RWPE2 (cell line): ENCODE data around the gene NSMF.
"Not testable (repeated sequence)": the region's sequence is repeated elsewhere in the genome, so short reads cannot be mapped to it uniquely, and the experiment has no call there.

ENCODE experiments used
- ATAC-seq: fragments of 200-7000 bp; cut with Tn5 transposase; 3 replicates; pipeline ENCODE4 v1.9.1; 2021; ENCODE audit warnings: low read depth
- DNase-seq: peaks from one replicate; pipeline ENCODE4 v3.0.0-alpha.2; 2020; ENCODE audit warnings: low spot score
- H3K27ac ChIP-seq: fragments of 450-650 bp; 2 replicates; pipeline ENCODE4 v1.5.1; 2017; ENCODE audit warnings: mild to moderate bottlenecking; ENCODE audit not compliant: poor library complexity, severe bottlenecking
- H3K27me3 ChIP-seq: fragments of 250-450 bp; sonication (Bioruptor Pico); 2 replicates; pipeline ENCODE4 v1.5.1; 2021; ENCODE audit warnings: mild to moderate bottlenecking, moderate library complexity; ENCODE audit not compliant: insufficient read depth, poor library complexity, severe bottlenecking
- H3K36me3 ChIP-seq: fragments of 250-450 bp; sonication (Bioruptor Pico); 2 replicates; pipeline ENCODE4 v1.5.1; 2020; ENCODE audit warnings: low read depth, mild to moderate bottlenecking, moderate library complexity
- H3K4me1 ChIP-seq: fragments of 250-450 bp; sonication (Bioruptor Pico); 2 replicates; pipeline ENCODE4 v1.5.1; 2021; ENCODE audit warnings: mild to moderate bottlenecking, moderate library complexity; ENCODE audit not compliant: insufficient read depth, poor library complexity, severe bottlenecking
- H3K4me3 ChIP-seq: fragments of 250-450 bp; sonication (Bioruptor Pico); 2 replicates; pipeline ENCODE4 v1.5.1; 2021; ENCODE audit warnings: mild to moderate bottlenecking, moderate library complexity; ENCODE audit not compliant: severe bottlenecking
- H3K9me3 ChIP-seq: fragments of 250-450 bp; sonication (Bioruptor Pico); 2 replicates; pipeline ENCODE4 v1.5.1; 2021; ENCODE audit warnings: mild to moderate bottlenecking, moderate library complexity; ENCODE audit not compliant: severe bottlenecking
- CTCF ChIP-seq: fragments of 450-650 bp; IDR thresholded peaks from one replicate; pipeline ENCODE4 v1.5.1; 2017; ENCODE audit warnings: mild to moderate bottlenecking, moderate library complexity; ENCODE audit not compliant: poor library complexity, severe bottlenecking

NSMF gene

GRCh38 chr9:137415451-137415850, 43.7 kb downstream of the NSMF start:
- Histone ChIP-seq H3K4me3 (no peak overlapping the region), H3K9me3 (no peaks in the 10 kb centered on the region), H3K36me3 (0 out of 2 replicates have a peak, but pooled peaks cover 5% of the 10 kb centered on the region), H3K4me1 (peaks cover 29% of the 10 kb centered on the region), H3K27me3 (no peaks in the 10 kb centered on the region), H3K27ac (no peak overlapping the region)
- no peak for ATAC-seq
- DNase-seq: no peak
- no peak for TF ChIP-seq CTCF

DNA sequence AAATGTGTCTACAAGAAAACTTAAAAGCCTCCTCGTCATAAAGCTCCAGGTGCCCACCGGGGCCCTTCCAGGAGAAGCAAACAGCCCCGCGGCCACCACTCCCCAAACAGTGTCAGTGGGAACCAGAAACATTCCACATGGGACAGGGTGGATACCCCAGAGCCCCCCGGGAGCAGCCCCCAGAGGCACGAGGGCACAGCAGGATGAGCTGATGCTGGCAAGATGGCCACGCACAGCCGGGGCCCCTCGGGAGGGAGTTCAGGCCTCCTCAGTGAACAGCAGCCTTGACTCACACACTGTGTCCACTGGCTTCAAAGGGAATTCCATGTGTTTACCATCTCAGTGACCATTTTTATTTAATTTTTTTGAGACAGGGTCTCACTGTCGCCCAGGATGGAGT, 46.7 kb downstream of the NSMF start:
- Histone ChIP-seq H3K4me3 (no peak overlapping the region), H3K4me1 (peaks cover 29% of the 10 kb centered on the region), H3K27ac (peak overlapping the region; percentile 82), H3K9me3 (no peaks in the 10 kb centered on the region), H3K27me3 (no peaks in the 10 kb centered on the region), H3K36me3 (no peaks in the 10 kb centered on the region)
- no peak for TF ChIP-seq CTCF
- ATAC-seq: no peak
- no peak for DNase-seq

DNA sequence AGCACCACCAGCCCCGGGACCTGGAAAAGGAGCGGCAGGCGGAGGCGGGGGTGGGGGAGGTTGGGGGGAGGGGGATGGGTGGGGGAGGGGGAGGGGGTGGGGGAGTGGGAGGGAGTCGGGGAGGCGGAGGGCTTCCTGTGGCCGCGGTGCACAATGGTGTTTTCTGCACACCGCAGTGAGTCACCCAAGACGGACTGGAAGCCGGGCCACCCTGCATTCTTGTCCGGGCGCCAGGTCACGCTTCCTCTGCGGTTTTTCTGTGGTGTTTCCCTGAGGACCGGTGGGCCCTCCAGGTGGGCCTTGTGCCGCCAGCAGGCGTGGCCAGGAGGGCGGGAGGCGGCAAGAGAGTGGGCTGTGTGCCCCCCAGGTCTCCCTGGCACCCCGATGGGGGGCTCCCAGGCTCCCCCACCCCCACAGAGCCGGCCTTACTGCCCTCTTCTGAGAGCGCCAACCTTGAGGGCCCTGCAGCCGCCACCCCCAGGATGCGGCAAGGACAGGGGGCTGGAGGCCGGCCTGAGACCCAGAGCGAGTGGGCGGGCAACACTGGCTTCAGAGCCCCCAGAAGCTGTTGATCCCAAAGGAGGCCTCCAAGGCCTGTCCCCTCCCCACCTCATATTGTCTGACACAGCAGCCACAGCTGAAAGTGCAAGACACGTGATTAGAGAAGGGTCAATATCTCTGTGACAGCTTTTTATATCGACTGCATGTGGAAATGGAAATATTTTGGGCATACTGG, 47.3 kb downstream of the NSMF start:
- no peaks in the 10 kb centered on the region for H3K36me3 ChIP-seq
- peak; percentile 96 for DNase-seq
- H3K27ac ChIP-seq: peak overlapping the region; percentile 82
- no peaks in the 10 kb centered on the region for H3K27me3 ChIP-seq
- H3K4me3 ChIP-seq: no peak overlapping the region
- peaks cover 29% of the 10 kb centered on the region for H3K4me1 ChIP-seq
- TF ChIP-seq CTCF: no peak
- peak; percentile 77 for ATAC-seq
- H3K9me3 ChIP-seq: no peaks in the 10 kb centered on the region

DNA sequence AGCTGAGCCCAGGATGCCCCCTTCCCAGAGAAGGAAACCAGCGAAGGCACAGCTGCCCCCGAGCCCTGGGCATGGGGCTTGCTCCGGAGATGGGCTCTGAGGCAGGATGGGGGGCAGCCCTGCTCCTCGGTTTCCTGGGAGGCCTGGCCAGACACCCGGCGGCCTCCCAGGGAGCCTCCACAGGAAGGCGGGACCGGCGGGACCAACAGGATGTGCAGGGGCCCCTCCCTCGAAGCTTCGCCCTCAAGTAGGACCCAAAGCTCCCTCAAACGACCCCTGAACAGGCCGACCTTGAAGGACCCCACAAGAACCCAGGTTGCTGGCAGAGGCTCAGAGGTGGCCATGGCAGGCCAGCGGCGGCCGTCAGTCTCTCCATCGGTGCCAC, 47.9 kb downstream of the NSMF start:
- Histone ChIP-seq H3K27ac (peak overlapping the region; percentile 82), H3K27me3 (no peaks in the 10 kb centered on the region), H3K4me3 (no peak overlapping the region), H3K4me1 (peaks cover 29% of the 10 kb centered on the region), H3K9me3 (no peaks in the 10 kb centered on the region), H3K36me3 (no peaks in the 10 kb centered on the region)
- no peak for TF ChIP-seq CTCF
- ATAC-seq (peak; percentile 6; the same call in 2 of the 3 replicates), DNase-seq (no peak)

DNA sequence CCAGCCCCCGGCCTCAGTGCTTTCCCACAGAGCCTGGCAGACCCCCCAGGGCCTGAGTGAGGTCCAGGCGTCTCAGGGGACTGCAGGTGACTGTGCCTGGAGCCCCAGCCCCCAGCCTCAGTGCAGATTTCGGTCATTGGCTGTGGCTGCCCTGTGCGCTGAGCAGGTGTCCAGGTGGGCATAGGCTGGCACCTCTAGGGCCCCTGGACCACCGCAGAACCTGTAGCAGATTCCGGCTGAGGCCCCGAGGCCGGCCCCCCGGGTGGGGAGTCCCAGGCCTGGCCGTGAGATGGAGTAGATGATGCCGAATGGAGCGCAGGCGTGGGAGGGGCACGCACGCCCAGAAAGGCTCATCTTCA, 48.3 kb downstream of the NSMF start:
- peaks cover 29% of the 10 kb centered on the region for H3K4me1 ChIP-seq
- DNase-seq (no peak), ATAC-seq (no peak)
- H3K9me3 ChIP-seq: no peaks in the 10 kb centered on the region
- H3K27ac ChIP-seq: peak overlapping the region; percentile 82
- H3K36me3 ChIP-seq: no peaks in the 10 kb centered on the region
- no peak overlapping the region for H3K4me3 ChIP-seq
- no peak for TF ChIP-seq CTCF
- H3K27me3 ChIP-seq: no peaks in the 10 kb centered on the region

GRCh38 chr9:137410236-137410890, 48.8 kb downstream of the NSMF start:
- Histone ChIP-seq H3K4me1 (peaks cover 29% of the 10 kb centered on the region), H3K27ac (peak overlapping the region; percentile 82)
- not testable (repeated sequence) for DNase-seq, ATAC-seq, H3K4me3 ChIP-seq, H3K9me3 ChIP-seq, H3K27me3 ChIP-seq, H3K36me3 ChIP-seq
